Keratinocyte (primary cell): ENCODE results near the gene SLC6A19.

Experiments used
- CTCF ChIP-seq, 3 experiments: IDR thresholded peaks in 1 of 3; conservative IDR thresholded peaks in 1 of 3; optimal IDR thresholded peaks in 1 of 3; 2 replicates in 2 of 3; 3 replicates in 1 of 3; pipeline versions ENCODE3 to v1.5.1; 2011; ENCODE audit warnings: low read length in 3 of 3, mild to moderate bottlenecking in 3 of 3, moderate library complexity in 2 of 3, control low read depth in 1 of 3, inconsistent platforms in 1 of 3; ENCODE audit not compliant: insufficient read depth in 2 of 3; ENCODE audit errors: extremely low read depth in 1 of 3
- EZH2 ChIP-seq: IDR thresholded peaks from one replicate; pipeline ENCODE4 v1.6.1; 2012; ENCODE audit warnings: inconsistent platforms, mild to moderate bottlenecking, low read length, moderate library complexity

GRCh38 chr5:1244976-1245375, 43.6 kb downstream of the SLC6A19 start:
- no peak for TF ChIP-seq CTCF (optimal IDR thresholded peaks at IDR 0.05 in 1 of 3, IDR thresholded peaks at IDR 0.05 in 1 of 3, conservative IDR thresholded peaks at IDR 0.05 in 1 of 3; ENCODE audit: extremely low read depth in 1 of 3, insufficient read depth in 2 of 3, low read length in 3 of 3)
- TF ChIP-seq EZH2 = no peak
